Inflammatory macrophage (primary cell): ENCODE data around the gene NBEA.
"Not testable (repeated sequence)": the region's sequence is repeated elsewhere in the genome, so short reads cannot be mapped to it uniquely, and the experiment has no call there.

Source experiments
- DNase-seq, 2 donors: peaks; one replicate each; pipeline ENCODE4 v3.0.0-alpha.2; 2020 to 2022

The NBEA gene

DNA sequence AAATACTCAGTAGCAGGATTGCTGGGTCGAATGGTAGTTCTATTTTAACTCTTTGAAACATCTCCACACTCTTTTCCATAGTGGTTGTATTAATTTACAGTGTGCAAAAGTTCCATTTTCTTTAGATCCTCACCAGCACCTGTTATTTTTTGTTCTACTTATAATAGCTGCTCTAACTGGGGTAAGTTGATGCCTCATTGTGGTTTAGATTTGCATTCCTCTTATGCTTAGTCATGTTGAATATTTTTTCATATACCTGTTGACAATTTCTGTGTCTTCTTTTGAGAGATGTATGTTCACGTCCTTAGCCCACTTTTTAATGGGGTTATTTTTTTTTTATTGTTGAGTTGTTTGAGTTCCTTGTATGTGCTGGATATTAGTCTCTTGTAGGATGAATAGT lies 144.6 kb downstream of the NBEA start:
- DNase-seq: no peak

DNA sequence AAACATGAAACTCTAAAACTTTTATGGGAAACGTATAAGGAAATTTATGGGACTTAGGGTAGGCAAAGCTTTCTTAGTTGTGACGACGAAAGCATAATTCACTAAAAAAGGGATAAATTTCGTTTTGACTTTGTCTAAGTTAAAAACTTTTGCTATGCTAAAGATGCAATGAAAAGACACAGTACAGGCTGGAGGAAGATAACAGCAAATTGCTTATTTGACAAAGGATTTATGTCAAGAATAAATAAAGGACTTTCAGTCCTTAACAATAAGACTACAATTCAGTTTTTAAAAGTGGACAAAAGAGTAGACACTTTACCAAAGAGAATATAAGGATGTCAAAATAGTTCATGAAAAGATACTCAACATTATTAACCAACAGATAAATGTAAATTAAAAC lies 150.2 kb downstream of the NBEA start:
- DNase-seq: no peak

DNA sequence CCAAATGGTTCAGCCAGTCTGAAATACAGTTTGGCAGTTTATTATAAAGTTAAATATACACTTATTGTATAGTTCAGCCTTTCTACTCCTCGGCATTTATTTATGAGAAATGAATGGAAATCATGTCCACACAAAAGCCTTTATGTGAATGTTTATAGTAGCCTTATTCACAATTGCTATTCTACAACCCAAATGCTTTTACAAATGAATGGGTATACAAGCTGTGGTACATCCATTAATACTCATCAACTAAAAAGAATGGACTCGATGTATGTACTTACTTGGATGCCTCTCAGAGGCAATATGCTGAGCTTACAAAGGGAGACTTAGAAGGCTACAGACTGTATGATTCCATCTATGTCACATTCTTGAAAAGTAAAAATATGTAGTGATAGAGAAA lies 150.7 kb downstream of the NBEA start:
- no peak for DNase-seq

DNA sequence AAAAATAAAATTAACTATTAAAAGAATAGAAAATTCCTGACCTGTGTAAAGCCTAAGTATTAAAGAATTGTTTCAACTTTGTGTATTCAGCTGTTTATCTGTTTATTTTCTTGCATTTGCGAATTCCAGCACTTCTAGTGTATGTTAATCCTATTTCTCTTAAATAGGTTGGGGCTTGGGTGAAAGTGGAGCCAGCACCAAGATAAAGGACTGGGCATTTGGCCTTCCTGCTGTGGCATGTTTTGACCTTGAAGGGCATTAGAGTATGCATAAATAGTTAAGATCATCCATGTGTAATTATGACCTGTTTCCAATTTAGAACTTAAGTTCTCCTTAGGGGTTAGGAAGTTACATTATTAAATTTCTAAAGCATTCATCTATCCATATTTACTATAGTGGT lies 151.3 kb downstream of the NBEA start:
- no peak for DNase-seq

DNA sequence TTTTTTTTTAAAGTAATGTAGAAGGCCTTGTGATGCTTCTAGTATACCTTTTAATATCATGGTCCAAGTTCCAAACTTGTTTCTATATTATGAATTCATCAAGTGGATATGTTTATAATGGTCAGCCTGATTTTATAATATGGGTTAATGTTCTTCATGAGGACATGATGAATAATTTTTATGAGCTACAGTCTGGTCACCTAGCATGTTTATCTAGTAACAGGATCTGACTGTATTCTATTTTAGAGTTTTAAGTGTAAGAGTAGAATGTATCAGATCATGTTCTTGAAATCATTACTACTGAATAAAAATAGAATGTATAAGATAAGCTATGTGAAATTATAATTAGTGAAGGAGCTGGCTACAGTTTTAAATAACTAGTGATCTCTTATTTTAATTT lies 164.7 kb downstream of the NBEA start:
- DNase-seq: not testable (repeated sequence)

DNA sequence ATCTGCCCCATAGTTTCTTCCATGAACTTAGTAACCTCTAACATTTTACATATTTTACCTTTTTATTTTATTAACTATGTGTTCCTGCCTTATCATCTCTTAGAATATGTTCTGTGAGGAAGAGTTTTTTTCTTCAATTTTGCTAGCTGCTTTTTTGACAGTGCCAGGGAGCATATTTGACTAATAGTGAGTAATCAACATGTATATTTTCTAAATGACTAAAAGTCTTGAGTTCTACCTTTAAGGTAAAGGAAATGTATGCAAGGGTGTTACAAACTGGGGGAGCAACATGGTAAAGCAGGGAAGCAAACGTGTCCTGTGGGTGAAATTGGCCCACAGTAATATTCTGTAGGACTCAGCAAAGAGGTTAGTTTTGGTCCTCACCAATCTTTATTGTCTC lies 165.5 kb downstream of the NBEA start:
- no peak for DNase-seq

DNA sequence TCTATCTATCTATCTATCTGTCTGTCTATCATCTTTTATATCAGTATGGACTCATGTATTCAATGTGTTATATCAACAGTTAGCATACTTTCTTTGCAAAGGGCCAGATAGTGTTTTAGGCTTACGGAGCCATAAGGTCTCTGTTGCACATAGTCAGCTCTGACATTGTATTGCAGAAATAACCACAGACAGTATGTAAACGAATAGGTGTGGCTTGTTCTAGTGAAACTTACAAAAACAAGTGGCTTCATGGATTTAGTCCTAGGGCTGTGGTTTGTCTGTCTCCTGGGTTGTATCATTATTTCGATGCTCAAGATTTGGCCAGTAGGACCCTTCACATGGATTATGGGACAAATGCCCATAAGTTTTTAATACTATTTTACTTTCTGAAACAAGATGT lies 171.5 kb downstream of the NBEA start:
- not testable (repeated sequence) for DNase-seq

DNA sequence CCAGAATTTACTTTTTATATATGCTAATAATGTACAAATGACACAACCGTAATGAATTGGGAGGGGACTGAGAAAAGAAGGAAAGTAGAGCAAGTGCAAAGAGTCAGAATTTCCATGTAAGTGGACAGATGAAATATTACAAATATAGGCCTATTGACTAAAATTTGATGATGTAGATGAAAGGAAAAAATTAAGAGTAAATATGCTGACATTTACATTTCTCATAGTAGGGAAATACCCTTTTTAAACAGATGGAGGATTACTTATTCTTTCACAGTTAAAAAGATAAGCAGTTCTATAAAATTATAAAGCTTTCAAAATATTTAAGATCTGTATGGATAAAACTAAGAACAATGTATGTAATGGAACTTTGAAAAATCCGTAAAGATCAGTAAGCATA lies 185.4 kb downstream of the NBEA start:
- DNase-seq: no peak

DNA sequence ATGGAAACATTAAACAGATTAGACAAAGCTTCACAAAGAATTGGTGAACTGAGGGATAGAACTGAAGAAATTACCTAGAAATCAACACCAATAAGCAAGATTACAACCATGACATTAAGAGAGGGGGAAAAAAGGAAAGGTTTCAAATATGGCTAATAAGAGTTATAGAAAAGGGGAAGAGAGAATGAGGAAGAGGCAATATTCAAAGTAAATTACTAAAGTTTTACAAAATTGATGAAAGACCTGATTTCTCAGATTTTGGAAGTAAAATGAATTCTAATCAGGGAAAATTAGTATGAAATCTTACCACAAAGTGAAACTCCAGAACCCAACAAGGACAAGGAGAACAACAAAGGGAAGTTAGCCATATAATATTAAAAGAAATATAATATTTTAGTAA lies 187.4 kb downstream of the NBEA start:
- peak in 1 of 2 donors; percentile 56 for DNase-seq

DNA sequence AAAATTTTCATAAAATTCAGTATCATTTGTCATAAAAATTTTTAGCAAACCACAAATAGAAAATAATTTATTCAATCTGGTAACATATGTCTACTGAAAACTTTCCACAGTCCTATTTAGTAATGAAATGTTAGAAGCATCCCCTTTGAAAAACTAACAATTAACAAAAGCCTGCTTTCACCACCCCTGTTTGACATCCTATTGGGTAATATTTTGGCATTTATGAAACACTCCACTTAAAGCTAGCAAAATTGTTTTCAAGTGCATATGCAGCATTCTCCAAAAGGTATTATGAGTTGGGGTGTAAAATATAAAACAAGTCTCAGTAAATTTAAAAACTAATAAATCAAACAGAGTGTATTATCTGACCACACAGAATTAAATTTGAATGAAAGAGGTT lies 189.4 kb downstream of the NBEA start:
- no peak for DNase-seq

DNA sequence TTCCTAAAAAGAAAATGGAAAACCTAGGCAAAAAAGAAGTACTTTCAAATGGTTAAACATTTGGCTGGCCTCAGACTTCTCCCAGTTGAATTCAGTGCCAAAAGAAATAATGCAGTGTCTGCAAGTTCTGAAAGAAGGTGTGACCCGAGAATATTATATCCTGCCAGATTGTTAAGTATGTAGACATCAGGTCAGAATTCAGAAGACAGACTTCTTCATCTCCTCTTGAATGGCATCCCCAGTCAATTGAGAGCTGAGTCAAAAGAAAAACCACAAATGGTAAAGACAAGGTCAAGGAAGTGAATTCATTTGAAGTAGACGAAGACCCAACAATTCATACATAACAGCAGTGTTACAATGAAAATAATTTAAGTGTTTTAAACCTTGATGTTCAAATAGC lies 194.5 kb downstream of the NBEA start:
- DNase-seq: no peak

DNA sequence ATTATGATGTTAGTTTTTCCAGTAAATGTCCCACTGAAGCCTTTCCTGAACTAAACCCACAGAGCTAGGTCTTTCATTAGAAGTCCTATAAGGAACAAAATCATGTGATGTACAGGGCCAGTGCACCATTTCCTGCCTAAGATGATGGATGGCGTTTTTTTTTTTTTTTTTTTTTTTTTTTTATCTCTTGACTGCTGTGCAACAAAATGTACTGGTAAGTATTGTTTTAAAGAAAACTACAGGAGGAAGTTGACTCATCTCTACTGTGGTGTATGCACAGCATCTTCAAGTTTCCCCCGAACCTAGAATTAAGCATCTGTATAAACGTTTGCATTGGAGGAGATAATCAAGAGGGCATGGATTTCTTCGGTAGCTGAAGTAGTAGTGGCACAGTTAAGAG lies 197.5 kb downstream of the NBEA start:
- peak in 1 of 2 donors; percentile 59 for DNase-seq

DNA sequence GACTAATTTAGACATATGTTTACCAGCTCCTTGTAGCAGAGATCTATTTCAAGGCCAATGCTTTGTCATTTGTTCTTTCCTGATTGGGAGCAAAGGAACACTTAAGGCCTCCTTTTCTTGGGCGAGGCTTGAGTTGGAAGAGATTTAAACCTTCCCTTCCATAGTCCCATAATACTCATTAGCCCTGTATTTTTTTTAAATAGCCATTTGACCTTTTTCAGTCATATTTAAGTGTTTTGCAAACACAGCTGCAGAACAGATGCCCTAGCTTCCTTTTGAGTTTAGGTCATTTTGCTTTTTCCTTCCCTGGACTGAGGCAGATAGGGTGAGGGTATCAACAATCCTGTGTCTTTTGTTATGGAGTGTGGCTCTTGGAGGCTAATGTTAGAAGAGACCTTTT lies 198.3 kb downstream of the NBEA start:
- no peak for DNase-seq

DNA sequence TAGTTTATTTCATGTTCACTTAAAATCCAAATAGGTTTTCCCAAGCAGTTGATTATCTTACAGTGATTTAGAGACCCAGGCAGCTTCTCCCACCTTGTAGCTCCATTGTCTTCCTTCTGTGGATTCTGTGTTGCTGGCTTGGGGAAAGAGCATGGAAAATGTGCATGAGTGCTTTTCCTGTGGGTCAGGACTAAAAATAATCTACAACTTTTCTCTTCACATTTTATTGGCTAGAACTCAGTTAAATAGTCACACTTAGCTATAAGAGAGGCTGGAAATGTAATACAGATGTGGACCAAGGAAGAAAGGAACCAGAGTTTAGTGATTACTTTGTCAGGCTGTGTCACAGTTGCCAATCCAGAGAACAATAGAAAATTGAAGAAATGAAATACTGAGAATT lies 198.8 kb downstream of the NBEA start:
- DNase-seq: no peak

DNA sequence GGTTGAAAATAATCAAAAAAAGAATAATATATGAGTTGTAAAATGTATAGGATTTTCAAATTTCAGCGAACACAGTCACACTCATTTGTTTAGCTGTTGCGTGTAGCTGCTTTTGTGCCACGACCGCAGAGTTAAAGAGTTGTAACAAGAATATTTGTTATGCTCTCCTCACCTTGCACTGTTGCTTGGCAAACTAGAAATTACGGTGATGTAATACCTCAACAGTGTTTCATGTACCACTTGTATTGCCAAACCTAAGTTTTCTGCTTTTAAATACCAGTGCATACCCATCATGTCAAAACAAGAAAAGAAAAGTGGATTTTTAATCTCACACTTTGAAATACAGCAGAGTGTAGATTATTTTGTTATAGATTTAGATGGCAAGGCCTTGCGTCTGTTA lies 201.1 kb downstream of the NBEA start:
- DNase-seq: no peak

DNA sequence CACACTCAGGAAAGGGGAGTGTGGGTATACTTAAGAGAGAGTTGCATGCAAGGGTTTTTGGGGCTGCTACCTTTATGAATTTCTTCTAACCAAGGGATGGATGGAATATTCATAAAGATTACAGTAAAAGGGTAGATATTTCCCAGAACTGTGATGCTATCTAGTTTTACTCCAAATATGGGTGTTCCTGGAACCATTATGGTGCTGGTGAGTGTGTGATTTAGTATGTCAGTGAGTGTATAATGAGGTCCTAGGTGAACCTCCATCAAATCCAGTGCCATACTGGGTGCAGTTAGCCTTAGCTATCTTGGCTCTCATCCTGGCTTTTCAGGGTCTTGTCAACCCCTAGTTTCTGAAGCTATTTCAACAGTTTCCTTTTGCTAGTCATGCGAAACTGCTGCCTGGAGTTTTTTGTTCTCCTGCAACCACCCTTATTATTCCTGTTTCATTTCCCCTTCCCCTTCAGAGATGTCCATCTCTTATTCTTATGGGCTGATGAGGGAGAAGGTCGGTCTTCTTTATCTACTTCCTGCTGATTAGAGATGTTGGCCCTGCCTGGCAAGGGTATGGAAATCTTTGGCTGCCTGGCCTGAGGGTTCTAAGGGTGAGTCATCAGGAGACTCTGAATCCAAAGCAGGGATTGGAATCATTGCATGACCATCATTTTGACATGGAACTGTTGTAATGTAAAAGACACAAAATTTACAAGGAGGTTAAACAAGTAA lies 202.3 kb downstream of the NBEA start:
- peak; percentile 13 to 22 for DNase-seq

DNA sequence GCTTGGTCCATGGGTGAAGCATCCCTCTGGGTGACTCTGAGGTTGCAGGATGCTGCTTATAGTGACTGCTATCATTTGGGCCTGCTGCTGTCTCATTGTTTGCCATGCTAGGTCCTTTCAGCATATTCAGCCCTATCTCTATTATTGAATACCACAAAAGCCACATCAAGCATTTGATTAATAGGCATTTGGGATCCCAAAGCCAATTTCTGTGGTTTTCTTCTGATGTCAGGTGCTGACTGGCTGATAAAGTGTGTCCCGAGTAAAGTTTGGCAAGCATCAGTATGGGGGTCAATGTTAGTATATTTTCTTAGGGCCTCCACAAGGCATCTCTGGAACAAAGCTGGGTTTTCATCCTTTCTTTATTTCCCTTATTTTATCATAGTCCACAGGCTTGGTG lies 204.6 kb downstream of the NBEA start:
- no peak for DNase-seq

DNA sequence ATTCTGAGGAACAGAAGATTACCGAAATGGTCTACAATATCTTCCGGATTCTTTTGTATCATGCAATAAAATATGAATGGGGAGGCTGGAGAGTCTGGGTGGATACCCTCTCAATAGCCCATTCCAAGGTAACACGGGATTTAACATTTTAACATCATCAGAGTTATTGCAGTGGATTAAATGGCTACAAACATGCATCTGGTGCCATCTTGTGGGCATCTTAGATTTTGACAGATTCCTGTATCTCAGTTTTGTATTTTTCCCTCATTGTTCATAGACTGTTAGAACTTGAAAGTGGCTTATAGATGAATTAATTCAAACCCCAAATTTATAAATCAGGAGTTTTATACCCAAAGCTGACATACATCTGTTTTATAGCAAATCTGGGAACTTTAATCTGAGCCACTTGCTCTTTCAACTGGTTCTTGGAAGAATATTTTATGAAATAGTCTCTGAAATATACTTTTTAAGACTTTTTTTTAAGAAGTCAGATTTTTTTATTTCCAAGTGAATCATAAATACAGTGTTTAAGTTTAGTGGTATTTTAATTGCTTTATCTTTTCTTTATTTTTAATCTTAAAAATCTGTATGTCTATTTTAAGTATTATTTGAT lies 215.2 kb downstream of the NBEA start:
- DNase-seq: peak; percentile 58 to 61

DNA sequence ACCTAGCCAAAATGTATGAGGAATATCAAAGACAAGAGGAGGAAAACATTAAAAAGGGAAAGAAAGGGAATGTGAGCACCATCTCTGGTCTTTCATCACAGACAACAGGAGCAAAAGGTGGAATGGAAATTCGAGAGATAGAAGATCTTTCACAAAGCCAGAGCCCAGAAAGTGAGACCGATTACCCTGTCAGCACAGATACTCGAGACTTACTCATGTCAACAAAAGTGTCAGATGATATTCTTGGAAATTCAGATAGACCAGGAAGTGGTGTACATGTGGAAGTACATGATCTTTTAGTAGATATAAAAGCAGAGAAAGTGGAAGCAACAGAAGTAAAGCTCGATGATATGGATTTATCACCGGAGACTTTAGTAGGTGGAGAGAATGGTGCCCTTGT lies 217.0 kb downstream of the NBEA start:
- DNase-seq: no peak

DNA sequence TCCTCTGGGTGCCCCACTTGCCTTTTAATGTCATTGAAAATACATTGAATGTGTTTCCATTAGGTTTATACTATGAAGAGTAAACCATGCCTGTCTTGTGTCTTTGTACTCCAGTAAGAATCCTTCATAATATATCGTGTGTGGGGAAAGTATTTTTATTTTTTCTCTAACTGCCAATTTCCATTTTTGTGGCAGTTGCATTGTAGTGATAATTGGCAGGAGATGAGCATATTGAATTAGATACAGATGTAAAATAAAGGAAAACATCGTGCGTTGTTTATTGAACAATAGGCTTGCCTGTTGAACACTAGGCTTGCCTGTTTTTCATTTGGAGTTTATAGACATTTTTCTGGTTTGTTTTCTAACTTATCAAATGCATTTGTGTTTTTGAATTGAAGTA lies 218.8 kb downstream of the NBEA start:
- DNase-seq: no peak

DNA sequence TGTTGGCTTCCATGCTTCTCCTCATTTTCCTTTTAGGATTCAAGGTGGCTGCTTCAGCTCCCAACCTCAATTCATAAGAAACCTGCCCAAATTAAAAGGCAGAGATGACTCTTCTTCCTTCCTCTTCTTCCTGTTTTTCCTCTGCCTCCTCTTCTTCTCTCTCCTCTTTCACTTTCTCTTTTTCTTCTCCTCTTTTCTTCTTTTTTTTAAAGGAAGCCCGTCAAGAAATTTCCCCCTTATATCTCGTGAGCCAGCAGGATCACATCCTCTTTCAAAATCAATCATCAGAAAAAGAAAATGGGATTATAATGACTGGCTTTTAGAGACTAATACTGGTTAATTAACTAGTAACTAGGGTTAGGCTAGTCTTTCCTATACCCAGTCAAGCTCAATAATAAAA lies 220.3 kb downstream of the NBEA start:
- DNase-seq: no peak

DNA sequence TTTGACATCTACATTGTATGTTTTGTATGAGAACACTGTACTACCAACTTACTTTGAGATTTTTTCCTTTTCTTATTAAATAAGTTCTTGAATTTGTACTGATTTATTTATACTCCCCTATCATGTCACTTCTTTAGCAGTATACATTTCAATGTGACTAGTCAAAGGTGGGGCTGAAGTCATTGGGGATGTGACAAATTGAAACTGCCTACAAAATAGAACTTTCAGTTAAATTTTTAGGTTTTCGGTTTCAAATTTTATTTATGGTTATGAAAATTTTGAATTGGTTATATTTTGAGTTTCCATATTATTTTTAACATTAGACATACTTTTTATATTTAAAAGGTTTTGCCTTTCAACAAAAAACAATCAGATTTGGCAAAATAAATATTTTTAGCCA lies 221.6 kb downstream of the NBEA start:
- DNase-seq: no peak

DNA sequence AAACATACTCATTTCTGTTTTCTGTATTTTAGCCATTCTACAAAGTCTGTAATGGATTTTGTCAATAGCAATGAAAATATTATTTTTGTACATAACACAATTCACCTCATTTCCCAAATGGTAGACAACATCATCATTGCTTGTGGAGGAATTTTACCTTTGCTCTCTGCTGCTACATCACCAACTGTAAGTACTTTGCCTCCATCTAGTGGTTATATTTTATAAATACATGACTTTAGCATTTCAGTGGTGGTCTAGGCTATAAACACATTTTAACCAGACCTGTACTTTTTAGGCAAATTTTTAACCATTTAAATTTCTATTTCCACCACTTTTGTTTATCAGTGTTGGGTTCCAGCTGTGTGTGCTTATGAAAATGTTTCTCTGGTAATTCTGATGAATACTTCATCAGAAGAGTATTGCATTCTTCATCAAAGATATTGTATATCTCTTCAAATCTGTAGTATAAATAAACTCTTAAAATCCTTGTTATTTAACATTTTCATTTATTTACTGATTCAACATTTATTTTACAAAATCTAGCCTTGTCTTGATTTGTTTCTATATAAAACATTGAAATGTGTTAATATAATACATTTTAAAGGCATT lies 222.4 kb downstream of the NBEA start:
- DNase-seq: peak in 1 of 2 donors; percentile 40

DNA sequence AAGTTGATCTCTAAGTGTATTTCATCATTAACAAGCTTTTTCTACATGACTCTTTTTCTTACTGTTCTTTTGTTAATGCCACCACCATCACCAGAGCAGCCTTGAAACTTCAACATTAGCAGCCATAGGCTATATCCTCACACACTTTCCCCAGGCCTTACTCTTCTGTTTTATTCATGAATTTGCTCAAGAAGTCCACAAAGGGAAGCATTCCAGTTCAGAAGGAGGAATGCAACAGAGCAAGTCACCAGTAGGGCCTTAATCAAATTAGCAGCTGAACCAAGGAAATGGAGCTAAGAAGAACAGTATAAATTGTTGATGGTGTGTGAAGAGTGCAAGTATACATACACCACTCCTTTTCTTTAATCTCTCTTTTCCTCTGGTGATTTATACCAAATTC lies 223.1 kb downstream of the NBEA start:
- DNase-seq: no peak
